IMR-90 (cell line): ENCODE results near the gene TAF10. TPM values are rescaled to one million over a fixed set of nuclear protein-coding genes. Genes with fewer than 3 reads are reported as not detected.

Experiments used
- ATAC-seq: fragments of 200-7000 bp; cut with Tn5 transposase; 2 replicates; pipeline ENCODE4 v1.9.1; 2020; ENCODE audit warnings: low read depth, mild to moderate bottlenecking, moderate library complexity
- BruUV-seq: library from RNA; stranded (reverse); fragments of 400-500 nt; replicated peaks from 2 replicates; lab custom pipeline; 2021; lab: Mats Ljungman, UMichigan
- CTCF ChIA-PET: fragments of 300-600 bp; formaldehyde crosslinking; extraction: SDS; loops from one replicate; lab custom pipeline; 2021; ENCODE audit warnings: antibody characterized with exemption; lab: Yijun Ruan, JAX
- POLR2A ChIA-PET: fragments of 300-600 bp; sonication (Branson Sonifier 250); formaldehyde crosslinking; loops from one replicate; lab custom pipeline; 2022; ENCODE audit warnings: antibody characterized with exemption; ENCODE audit not compliant: unreplicated experiment; lab: Charles Lee
- DNase-seq: peaks from one replicate; pipeline ENCODE4 v3.0.0; 2013
- H2AFZ ChIP-seq: replicated peaks from 2 replicates; pipeline ENCODE3; 2013; ENCODE audit warnings: low read length, mild to moderate bottlenecking; ENCODE audit not compliant: poor library complexity
- H2AK5ac ChIP-seq: 2 replicates; pipeline ENCODE4 v1.6.1; 2013; ENCODE audit warnings: low read depth, low read length, inconsistent platforms
- H2AK9ac ChIP-seq: replicated peaks from 2 replicates; pipeline ENCODE3; 2013; ENCODE audit warnings: mild to moderate bottlenecking, low read depth, low read length, moderate library complexity; ENCODE audit not compliant: poor library complexity
- H2BK120ac ChIP-seq: 2 replicates; pipeline ENCODE4 v1.6.1; 2013; ENCODE audit warnings: low read depth, low read length, inconsistent platforms
- H2BK15ac ChIP-seq: 3 replicates; pipeline ENCODE4 v1.6.1; 2013; ENCODE audit warnings: low read depth, low read length, inconsistent platforms
- H2BK20ac ChIP-seq: 2 replicates; pipeline ENCODE4 v1.6.1; 2013; ENCODE audit warnings: low read depth, mild to moderate bottlenecking, inconsistent platforms, low read length, moderate library complexity
- H2BK5ac ChIP-seq: 2 replicates; pipeline ENCODE4 v1.6.1; 2013; ENCODE audit warnings: mild to moderate bottlenecking, low read depth, low read length, inconsistent platforms; ENCODE audit not compliant: poor library complexity, severe bottlenecking
- H3K14ac ChIP-seq: replicated peaks from 2 replicates; pipeline ENCODE4 v1.6.1; 2013; ENCODE audit warnings: low read depth, low read length, inconsistent platforms
- H3K18ac ChIP-seq: 2 replicates; pipeline ENCODE4 v1.6.1; 2013; ENCODE audit warnings: low read depth, low read length, control low read depth
- H3K23ac ChIP-seq: 2 replicates; pipeline ENCODE4 v1.6.1; 2013; ENCODE audit warnings: low read depth, low read length, inconsistent platforms
- H3K27ac ChIP-seq: 2 replicates; pipeline ENCODE4 v1.5.1; 2013; ENCODE audit warnings: mild to moderate bottlenecking, control low read depth, low read length; ENCODE audit not compliant: insufficient read depth
- H3K27me3 ChIP-seq: 2 replicates; pipeline ENCODE4 v1.6.1; 2013; ENCODE audit warnings: low read length; ENCODE audit not compliant: control insufficient read depth, insufficient read depth
- H3K36me3 ChIP-seq: 2 replicates; pipeline ENCODE4 v1.6.1; 2013; ENCODE audit warnings: low read length, mixed read lengths; ENCODE audit not compliant: control insufficient read depth, insufficient read depth
- H3K4ac ChIP-seq: 2 replicates; pipeline ENCODE4 v1.6.1; 2013; ENCODE audit warnings: low read depth, low read length, inconsistent platforms
- H3K4me1 ChIP-seq: 2 replicates; pipeline ENCODE4 v1.6.1; 2013; ENCODE audit warnings: low read length, mixed read lengths; ENCODE audit not compliant: control insufficient read depth, insufficient read depth
- H3K4me2 ChIP-seq: 2 replicates; pipeline ENCODE4 v1.6.1; 2013; ENCODE audit warnings: low read depth, mild to moderate bottlenecking, control low read depth, low read length, moderate library complexity
- H3K4me3 ChIP-seq: 2 replicates; pipeline ENCODE4 v1.5.1; 2013; ENCODE audit warnings: low read depth, mild to moderate bottlenecking, control low read depth, low read length, moderate library complexity; ENCODE audit not compliant: insufficient read depth
- H3K56ac ChIP-seq: 2 replicates; pipeline ENCODE4 v1.6.1; 2013; ENCODE audit warnings: low read length, inconsistent platforms; ENCODE audit not compliant: insufficient read depth; ENCODE audit errors: extremely low read depth
- H3K79me1 ChIP-seq, 2 experiments: 2 replicates each; pipeline ENCODE4 v1.6.1; 2013; ENCODE audit warnings: low read length in 2 of 2, inconsistent platforms in 1 of 2, low read depth in 1 of 2
- H3K9ac ChIP-seq: 2 replicates; pipeline ENCODE4 v1.6.1; 2013; ENCODE audit warnings: low read depth, low read length, control low read depth
- H3K9me1 ChIP-seq: 2 replicates; pipeline ENCODE4 v1.6.1; 2013; ENCODE audit warnings: low read length, inconsistent platforms; ENCODE audit not compliant: insufficient read depth
- H3K9me3 ChIP-seq: 2 replicates; pipeline ENCODE4 v1.6.1; 2013; ENCODE audit warnings: low read length; ENCODE audit not compliant: control insufficient read depth, insufficient read depth
- H4K20me1 ChIP-seq: 2 replicates; pipeline ENCODE4 v1.6.1; 2013; ENCODE audit warnings: low read length, inconsistent platforms; ENCODE audit not compliant: insufficient read depth
- H4K5ac ChIP-seq: 2 replicates; pipeline ENCODE4 v1.6.1; 2013; ENCODE audit warnings: mild to moderate bottlenecking, low read depth, low read length, control low read depth
- H4K8ac ChIP-seq, 2 experiments: 2 replicates each; pipeline ENCODE4 v1.6.1; 2013; ENCODE audit warnings: low read depth in 2 of 2, low read length in 2 of 2, control low read depth in 1 of 2, inconsistent platforms in 1 of 2
- H4K91ac ChIP-seq: 2 replicates; pipeline ENCODE4 v1.6.1; 2013; ENCODE audit warnings: low read depth, low read length, inconsistent platforms; ENCODE audit not compliant: insufficient read depth
- BHLHE40 ChIP-seq: fragments of 150-350 bp; IDR thresholded peaks from 2 replicates; pipeline ENCODE4 v1.6.1; 2016; ENCODE audit warnings: mild to moderate bottlenecking, low read depth, low read length
- CEBPB ChIP-seq: IDR thresholded peaks from 2 replicates; pipeline ENCODE4 v1.6.1; 2012; ENCODE audit warnings: low read depth, low read length, improper control_type of control experiment
- CHD1 ChIP-seq: IDR thresholded peaks from 2 replicates; pipeline ENCODE4 v1.6.1; 2012; ENCODE audit warnings: low read depth, low read length, improper control_type of control experiment
- FOS ChIP-seq: fragments of 150-350 bp; IDR thresholded peaks from 2 replicates; pipeline ENCODE4 v1.6.1; 2016; ENCODE audit warnings: low read depth, low read length
- MAFK ChIP-seq: IDR thresholded peaks from 2 replicates; pipeline ENCODE4 v1.6.1; 2012; ENCODE audit warnings: low read depth, low read length, improper control_type of control experiment
- MAZ ChIP-seq: IDR thresholded peaks from 2 replicates; pipeline ENCODE4 v1.6.1; 2012; ENCODE audit warnings: low read depth, mild to moderate bottlenecking, low read length, improper control_type of control experiment, moderate library complexity, borderline replicate concordance
- MXI1 ChIP-seq: IDR thresholded peaks from 2 replicates; pipeline ENCODE4 v1.6.1; 2012; ENCODE audit warnings: low read depth, mild to moderate bottlenecking, low read length, moderate library complexity, borderline replicate concordance
- NFE2L2 ChIP-seq: fragments of 150-350 bp; IDR thresholded peaks from 2 replicates; pipeline ENCODE4 v1.6.1; 2016; ENCODE audit warnings: low read depth, mild to moderate bottlenecking, low read length
- POLR2A ChIP-seq: IDR thresholded peaks from 2 replicates; pipeline ENCODE4 v1.6.1; 2012; ENCODE audit warnings: mild to moderate bottlenecking, low read depth, low read length
- RAD21 ChIP-seq: IDR thresholded peaks from 2 replicates; pipeline ENCODE4 v1.6.1; 2012; ENCODE audit warnings: low read length, improper control_type of control experiment
- RCOR1 ChIP-seq: IDR thresholded peaks from 2 replicates; pipeline ENCODE4 v1.6.1; 2012; ENCODE audit warnings: mild to moderate bottlenecking, low read length, improper control_type of control experiment; ENCODE audit not compliant: insufficient replicate concordance
- SMC3 ChIP-seq: fragments of 150-350 bp; IDR thresholded peaks from 2 replicates; pipeline ENCODE4 v1.6.1; 2016; ENCODE audit warnings: low read depth, mild to moderate bottlenecking, antibody characterized with exemption, low read length, moderate library complexity
- WGBS, 2 experiments: methylation state at CpG; one replicate each; pipeline versions ENCODE4 v1.1.5 to v1.1.7; 2013; ENCODE audit warnings: missing lambda C conversion rate in 2 of 2; ENCODE audit not compliant: insufficient read length in 1 of 2; ENCODE audit errors: extremely low coverage in 2 of 2; 5-methylcytosine and 5-hydroxymethylcytosine counted together
- dilution Hi-C: fragments of 300-500 bp; cut with HindIII; formaldehyde crosslinking; loops from one replicate; pipeline ENCODE4 v1.14.3; 2018; ENCODE audit warnings: low sequenced_read_pairs; ENCODE audit not compliant: unreplicated experiment
- in situ Hi-C: fragments of 300-500 bp; cut with MboI; formaldehyde crosslinking; loops from 3 replicates; pipeline ENCODE4 v1.14.3; 2019; ENCODE audit warnings: low sequenced_read_pairs, inconsistent platforms, mixed read lengths
- intact Hi-C: fragments of 100-400 bp; cut with micrococcal nuclease; formaldehyde crosslinking; loops from 2 replicates; pipeline ENCODE4 v1.10.0; 2022
- polyA plus RNA-seq, 3 experiments: library from polyadenylated mRNA; depleted of rRNA; stranded (reverse); fragments of >200 nt; gene quantifications; 2 replicates each; pipeline ENCODE4 v1.2.3, GENCODE V29; 2012; ENCODE audit warnings: low replicate concordance in 1 of 3
- total RNA-seq: library from RNA; depleted of rRNA; stranded (reverse); fragments of >200 nt; gene quantifications from 2 replicates; pipeline ENCODE4 v1.2.3, GENCODE V29; 2012
- TF ChIP-seq, protein P1 (sequence below): conservative IDR thresholded peaks from 2 replicates; pipeline ENCODE4 v1.5.1; 2012; ENCODE audit warnings: mild to moderate bottlenecking, low read depth, low read length, improper control_type of control experiment
- TF ChIP-seq, protein P2 (sequence below): fragments of 150-350 bp; IDR thresholded peaks from 2 replicates; pipeline ENCODE4 v1.6.1; 2016; ENCODE audit warnings: low read depth, mild to moderate bottlenecking, low read length, moderate library complexity, borderline replicate concordance

Gene TAF10
- total and polyA plus RNA-seq, 2 of the 4 experiments (the other 2 are of a cell fraction), result 18.6 to 132 TPM

DNA sequence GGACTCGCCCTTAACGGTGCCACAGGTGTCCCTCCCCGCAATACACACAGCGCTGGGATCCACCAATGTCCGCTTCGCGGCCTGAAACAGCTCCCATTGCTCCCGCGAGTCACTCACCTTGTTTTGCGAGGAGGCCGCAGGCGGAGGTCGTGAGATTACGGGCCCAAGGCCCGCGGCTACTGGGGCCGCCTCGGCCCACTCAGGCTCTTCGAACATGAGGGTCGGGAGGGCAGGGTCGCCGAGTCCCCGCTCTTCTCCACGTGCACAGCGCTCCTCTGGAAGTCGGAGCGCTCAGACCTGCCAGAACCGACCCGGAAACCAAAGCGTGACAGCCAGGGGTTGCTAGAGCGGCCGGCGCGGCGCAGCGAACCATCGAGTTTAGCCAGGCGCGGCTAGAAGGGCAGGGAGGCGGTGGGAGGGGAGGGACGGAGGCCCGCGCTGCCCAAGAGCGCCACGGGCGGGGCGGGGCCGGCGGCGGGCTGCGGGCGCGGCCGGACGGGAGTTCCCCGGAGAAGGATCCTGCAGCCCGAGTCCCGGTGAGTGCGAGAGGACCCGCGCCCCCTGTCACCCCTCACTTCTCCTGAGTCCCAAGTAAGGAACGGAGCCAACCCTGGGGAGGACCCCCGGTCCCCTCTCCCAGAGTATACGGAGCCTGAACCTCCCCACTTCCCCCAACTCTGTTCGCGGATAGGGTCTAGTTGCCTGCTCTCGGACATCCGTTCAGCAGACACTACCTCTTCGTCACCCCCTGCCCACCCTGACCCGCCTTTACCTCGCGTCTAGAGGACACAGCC lies 8.5 kb downstream of the TAF10 start, which contains the start of the genes ILK and RRP8:
Gene ILK, plus strand, starts transcription at position 488 of the 794 bp plus-strand sequence. CDS start 498 bp downstream, outside the sequence.
Gene RRP8, minus strand, starts transcription at position 330 of the 794 bp plus-strand sequence. Its CDS starts 114 bp downstream, at position 216.
- H4K91ac ChIP-seq, result peak within 1 kb of the TSS; percentile 92
- ChIA-PET CTCF (interaction anchor here (0.9 to 1.2 kb wide), 3 partner anchors 9 to 80 kb away, joined by 3 to 4 read pairs (median 3); partner anchors contain the start of gene MRPL17), POLR2A (interaction anchor here (1.4 kb wide), 1 partner anchor 9 kb away, joined by 3 read pairs; no protein-coding TSS in a partner anchor)
- H4K5ac ChIP-seq, result peak within 1 kb of the TSS; percentile 74
- intact Hi-C loops (loop anchor here (1.0 to 5.0 kb wide), 5 partner anchors 72 to 224 kb away; partner anchors contain the start of genes ARFIP2, MRPL17 and TIMM10B), in situ Hi-C loops (no loop called here), dilution Hi-C loops (no loop called here)
- WGBS, 2 experiments, result 0% methylated on average over 30 of the region's 72 CpGs; no CpG with 5 or more reads in 1 of the 2 experiments
- peak within 1 kb of the TSS; percentile 95 for H3K14ac ChIP-seq
- ATAC-seq (peak; percentile 80), DNase-seq (peak; percentile 86)
- H3K56ac ChIP-seq, result peak within 1 kb of the TSS; percentile 95
- H2AK5ac ChIP-seq, result peak within 1 kb of the TSS; percentile 98
- BruUV-seq, result no TSS peak
- no peaks in the 10 kb centered on the region for H3K27me3 ChIP-seq
- H3K9me1 ChIP-seq, result peaks cover 28% of the 10 kb centered on the region
- H3K36me3 ChIP-seq, result peaks cover 38% of the 10 kb centered on the region
- peaks cover 20% of the 10 kb centered on the region for H3K4me1 ChIP-seq
- peak within 1 kb of the TSS; percentile 90 for H3K4me3 ChIP-seq
- peak within 1 kb of the TSS; percentile 85 for H3K23ac ChIP-seq
- peak within 1 kb of the TSS; percentile 95 for H3K27ac ChIP-seq
- peak within 1 kb of the TSS; percentile 86 for H2BK5ac ChIP-seq
- peak within 1 kb of the TSS; percentile 95 for H3K4me2 ChIP-seq
- H2BK15ac ChIP-seq, result peak within 1 kb of the TSS; percentile 76; the same call in 2 of the 3 replicates
- H3K9me3 ChIP-seq, result no peaks in the 10 kb centered on the region
- peak within 1 kb of the TSS; percentile 95 for H2AFZ ChIP-seq
- peak within 1 kb of the TSS; percentile 64 to 82 for H4K8ac ChIP-seq
- H3K4ac ChIP-seq, result peak within 1 kb of the TSS; percentile 98
- H2AK9ac ChIP-seq, result peak within 1 kb of the TSS; percentile 99
- H2BK20ac ChIP-seq, result 0 out of 2 replicates have a peak within 1 kb of the TSS, but pooled peaks have one; percentile 2
- H3K18ac ChIP-seq, result peak within 1 kb of the TSS; percentile 75
- peak within 1 kb of the TSS; percentile 66 for H2BK120ac ChIP-seq
- H4K20me1 ChIP-seq, result peaks cover 8% of the 10 kb centered on the region; the same call in 1 of the 2 replicates
- peak within 1 kb of the TSS; percentile 97 for H3K9ac ChIP-seq
- peaks cover 27 to 74% of the 10 kb centered on the region in 2 experiments for H3K79me1 ChIP-seq
- TF ChIP-seq, protein P1, sequence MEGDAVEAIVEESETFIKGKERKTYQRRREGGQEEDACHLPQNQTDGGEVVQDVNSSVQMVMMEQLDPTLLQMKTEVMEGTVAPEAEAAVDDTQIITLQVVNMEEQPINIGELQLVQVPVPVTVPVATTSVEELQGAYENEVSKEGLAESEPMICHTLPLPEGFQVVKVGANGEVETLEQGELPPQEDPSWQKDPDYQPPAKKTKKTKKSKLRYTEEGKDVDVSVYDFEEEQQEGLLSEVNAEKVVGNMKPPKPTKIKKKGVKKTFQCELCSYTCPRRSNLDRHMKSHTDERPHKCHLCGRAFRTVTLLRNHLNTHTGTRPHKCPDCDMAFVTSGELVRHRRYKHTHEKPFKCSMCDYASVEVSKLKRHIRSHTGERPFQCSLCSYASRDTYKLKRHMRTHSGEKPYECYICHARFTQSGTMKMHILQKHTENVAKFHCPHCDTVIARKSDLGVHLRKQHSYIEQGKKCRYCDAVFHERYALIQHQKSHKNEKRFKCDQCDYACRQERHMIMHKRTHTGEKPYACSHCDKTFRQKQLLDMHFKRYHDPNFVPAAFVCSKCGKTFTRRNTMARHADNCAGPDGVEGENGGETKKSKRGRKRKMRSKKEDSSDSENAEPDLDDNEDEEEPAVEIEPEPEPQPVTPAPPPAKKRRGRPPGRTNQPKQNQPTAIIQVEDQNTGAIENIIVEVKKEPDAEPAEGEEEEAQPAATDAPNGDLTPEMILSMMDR, result peak; percentile 27
- no peak for TF ChIP-seq CHD1
- TF ChIP-seq SMC3, result peak; percentile 31
- TF ChIP-seq MAFK, result no peak
- TF ChIP-seq RCOR1, result no peak
- TF ChIP-seq CEBPB, result no peak
- TF ChIP-seq POLR2A, result peak; percentile 30; the same call in 1 of the 2 replicates
- TF ChIP-seq, protein P2, sequence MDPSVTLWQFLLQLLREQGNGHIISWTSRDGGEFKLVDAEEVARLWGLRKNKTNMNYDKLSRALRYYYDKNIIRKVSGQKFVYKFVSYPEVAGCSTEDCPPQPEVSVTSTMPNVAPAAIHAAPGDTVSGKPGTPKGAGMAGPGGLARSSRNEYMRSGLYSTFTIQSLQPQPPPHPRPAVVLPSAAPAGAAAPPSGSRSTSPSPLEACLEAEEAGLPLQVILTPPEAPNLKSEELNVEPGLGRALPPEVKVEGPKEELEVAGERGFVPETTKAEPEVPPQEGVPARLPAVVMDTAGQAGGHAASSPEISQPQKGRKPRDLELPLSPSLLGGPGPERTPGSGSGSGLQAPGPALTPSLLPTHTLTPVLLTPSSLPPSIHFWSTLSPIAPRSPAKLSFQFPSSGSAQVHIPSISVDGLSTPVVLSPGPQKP, result no peak
- peak; percentile 26 for TF ChIP-seq RAD21
- TF ChIP-seq MAZ, result peak; percentile 97; the same call in 1 of the 2 replicates
- peak; percentile 97 for TF ChIP-seq MXI1
- TF ChIP-seq BHLHE40, result no peak
- no peak for TF ChIP-seq FOS
- no peak for TF ChIP-seq NFE2L2
